Urinary bladder (tissue), 4 donors: ENCODE results near the gene C5orf34. TPM values are rescaled to one million over a fixed set of nuclear protein-coding genes. Genes with fewer than 3 reads are reported as not detected.
"Not testable (repeated sequence)": the region's sequence is repeated elsewhere in the genome, so short reads cannot be mapped to it uniquely, and the experiment has no call there.

Source experiments
- DNase-seq: peaks from one replicate; pipeline ENCODE4 v3.0.0-alpha.2; 2015; ENCODE audit errors: extremely low spot score
- H3K27ac ChIP-seq: one replicate; pipeline ENCODE4 v1.5.1; 2013; ENCODE audit warnings: low read depth, mild to moderate bottlenecking, moderate library complexity
- H3K36me3 ChIP-seq: one replicate; pipeline ENCODE4 v1.6.1; 2013; ENCODE audit warnings: mild to moderate bottlenecking, moderate library complexity; ENCODE audit not compliant: insufficient read depth
- H3K4me1 ChIP-seq: one replicate; pipeline ENCODE4 v1.6.1; 2013; ENCODE audit warnings: mild to moderate bottlenecking, moderate library complexity; ENCODE audit not compliant: insufficient read depth
- H3K4me3 ChIP-seq: one replicate; pipeline ENCODE4 v1.5.1; 2013; ENCODE audit warnings: low read depth, low read length
- WGBS: extraction: QIAGEN DNeasy Blood & Tissue Kit; methylation state at CpG from one replicate; pipeline ENCODE4 v1.1.7; 2013; 5-methylcytosine and 5-hydroxymethylcytosine counted together
- polyA plus RNA-seq: library from polyadenylated mRNA; stranded (reverse); fragments of 200-250 nt; gene quantifications from one replicate; pipeline ENCODE4 v1.2.3, GENCODE V29; 2013
- total RNA-seq: library from RNA; depleted of rRNA; stranded (reverse); fragments of >200 nt; gene quantifications from one replicate; pipeline ENCODE4 v1.2.3, GENCODE V29; 2014
- donor health status: healthy with polysubstance abuse.
- donor health status: healthy.

The C5orf34 gene, protein sequence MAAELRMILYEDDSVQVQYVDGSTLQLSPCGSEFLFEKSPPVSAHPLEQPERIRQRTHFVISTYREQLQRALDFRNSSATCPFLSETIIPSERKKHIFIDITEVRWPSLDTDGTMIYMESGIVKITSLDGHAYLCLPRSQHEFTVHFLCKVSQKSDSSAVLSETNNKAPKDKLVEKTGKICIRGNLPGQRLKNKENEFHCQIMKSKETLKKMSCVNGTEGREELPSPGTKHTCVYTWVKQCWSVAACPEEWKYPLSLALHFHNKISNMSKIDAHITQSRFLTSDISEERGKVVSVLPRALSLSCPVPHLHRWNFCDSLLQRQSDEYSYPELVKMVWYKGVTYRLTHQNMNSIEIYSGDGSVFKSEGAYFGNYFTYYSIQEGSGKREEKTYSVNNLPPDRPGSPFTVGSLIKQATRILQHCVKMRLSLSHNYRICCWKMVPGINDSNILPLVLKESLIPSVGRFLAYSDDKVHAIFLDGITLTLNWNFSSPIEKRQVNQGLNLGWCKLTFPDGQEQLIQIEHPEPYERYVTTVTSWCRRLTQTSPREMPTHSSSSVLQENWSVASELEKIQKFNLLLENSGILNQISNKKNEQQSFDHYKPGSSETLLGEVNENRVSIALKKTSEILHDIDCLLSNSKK
- 9.7 TPM for total RNA-seq
- 3.9 TPM for polyA plus RNA-seq

DNA sequence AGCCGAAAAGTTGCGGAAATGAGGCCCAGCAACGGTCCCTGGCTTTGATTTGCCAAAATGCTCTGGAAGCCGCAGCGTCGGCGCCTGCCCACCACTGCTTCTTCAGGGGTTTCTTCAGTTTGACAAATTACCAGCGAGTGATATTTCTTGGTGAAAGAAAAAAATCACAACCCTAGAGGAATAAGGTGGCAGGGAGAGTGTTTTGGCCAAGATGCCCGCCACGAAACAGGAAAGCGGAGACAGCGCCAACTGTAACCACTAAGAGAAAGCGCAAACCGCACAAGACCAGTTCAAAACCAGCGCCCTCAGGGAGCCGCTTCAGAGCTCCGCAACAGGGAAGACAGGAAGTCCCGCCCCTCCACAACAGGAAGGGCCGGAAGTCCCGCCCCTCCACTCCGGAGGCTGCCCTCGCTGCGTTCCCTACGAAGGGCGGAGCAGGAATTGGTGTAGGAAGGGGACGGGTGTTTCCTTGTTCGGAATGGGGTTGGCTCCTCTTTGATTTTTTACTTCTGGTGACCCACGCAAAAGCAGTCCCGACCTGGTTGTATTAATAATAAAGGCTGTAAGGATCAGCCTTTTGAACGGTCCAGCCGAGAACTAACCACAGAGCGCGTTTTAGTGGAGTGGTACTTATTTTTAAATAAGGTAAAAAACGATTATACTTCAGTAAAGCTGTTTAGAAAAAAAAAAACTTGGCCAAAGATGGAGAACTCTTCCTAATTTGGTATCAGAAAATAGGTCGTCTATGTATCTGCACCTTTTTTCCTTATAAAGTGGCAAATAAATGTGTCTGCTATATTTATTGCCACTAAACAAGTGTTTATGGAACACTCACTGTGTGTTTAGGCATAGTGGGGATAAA lies at the start of gene C5orf34:
TSS of gene C5orf34 (minus strand) at position 333 of the 862 bp plus-strand sequence. CDS start 5,809 bp downstream, outside the sequence.
- under 1% methylated on average over 35 of the region's 35 CpGs for WGBS
- DNase-seq: peak; percentile 93
- no peaks in the 10 kb centered on the region for H3K36me3 ChIP-seq
- no peaks in the 10 kb centered on the region for H3K4me1 ChIP-seq
- peak within 1 kb of the TSS; percentile 59 for H3K4me3 ChIP-seq
- H3K27ac ChIP-seq: peak within 1 kb of the TSS; percentile 86

GRCh38 chr5:43564289-43564850 lies 49.4 kb upstream of the C5orf34 start:
- no peak for DNase-seq
- Histone ChIP-seq H3K4me1 (no peaks in the 10 kb centered on the region), H3K27ac (no peak overlapping the region), H3K4me3 (no peak overlapping the region), H3K36me3 (no peaks in the 10 kb centered on the region)
- WGBS: 56% methylated on average over 5 of the region's 5 CpGs

DNA sequence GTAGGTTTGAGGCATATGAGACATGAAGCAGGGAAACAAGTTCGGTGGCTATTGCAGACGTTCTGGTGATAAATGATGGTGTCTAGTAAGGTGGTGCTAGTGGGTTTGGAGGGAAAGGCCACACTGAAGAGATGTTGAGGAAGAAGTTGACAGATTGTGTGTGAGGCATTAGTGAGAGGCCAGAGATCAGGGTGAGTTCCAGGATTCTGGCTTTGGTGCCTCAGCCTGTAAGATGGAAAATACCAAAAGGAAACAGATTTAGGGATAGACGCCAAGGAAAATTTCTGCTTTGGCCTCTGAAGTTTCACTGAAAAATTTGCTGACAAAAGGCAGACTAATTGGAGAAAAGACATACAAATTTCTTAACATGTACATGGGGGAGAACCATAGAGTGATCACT lies 48.4 kb upstream of the C5orf34 start:
- no peak overlapping the region for H3K4me3 ChIP-seq
- 39% methylated on average over 3 of the region's 3 CpGs for WGBS
- no peak overlapping the region for H3K27ac ChIP-seq
- no peak for DNase-seq
- no peaks in the 10 kb centered on the region for H3K36me3 ChIP-seq
- no peaks in the 10 kb centered on the region for H3K4me1 ChIP-seq

DNA sequence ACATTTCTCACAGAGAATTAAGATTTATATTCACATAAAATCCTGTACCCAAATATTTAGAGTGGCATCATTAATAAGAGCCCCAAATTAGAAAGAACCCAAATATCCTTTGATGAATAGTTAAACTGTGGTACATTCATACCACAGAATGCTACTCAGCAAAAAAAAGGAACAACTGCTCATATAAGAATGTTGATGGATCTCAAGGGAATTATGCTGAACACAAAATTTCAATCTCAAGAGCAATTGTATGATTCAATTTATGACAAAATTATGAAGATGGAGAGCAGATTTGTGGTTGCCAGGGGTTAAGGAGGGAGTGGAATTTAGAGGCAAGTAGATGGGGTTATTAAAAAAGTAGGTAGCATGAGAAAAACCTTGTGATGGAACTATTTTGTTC lies 46.4 kb upstream of the C5orf34 start:
- H3K4me3 ChIP-seq: no peak overlapping the region
- no peak for DNase-seq
- H3K4me1 ChIP-seq: no peaks in the 10 kb centered on the region
- no peaks in the 10 kb centered on the region for H3K36me3 ChIP-seq
- no peak overlapping the region for H3K27ac ChIP-seq

GRCh38 chr5:43560128-43560527 lies 45.2 kb upstream of the C5orf34 start:
- DNase-seq: no peak
- Histone ChIP-seq H3K36me3 (no peaks in the 10 kb centered on the region), H3K27ac (no peak overlapping the region), H3K4me1 (no peaks in the 10 kb centered on the region), H3K4me3 (no peak overlapping the region)
- whole genome bisulfite sequencing: 26% methylated on average over 2 of the region's 2 CpGs

DNA sequence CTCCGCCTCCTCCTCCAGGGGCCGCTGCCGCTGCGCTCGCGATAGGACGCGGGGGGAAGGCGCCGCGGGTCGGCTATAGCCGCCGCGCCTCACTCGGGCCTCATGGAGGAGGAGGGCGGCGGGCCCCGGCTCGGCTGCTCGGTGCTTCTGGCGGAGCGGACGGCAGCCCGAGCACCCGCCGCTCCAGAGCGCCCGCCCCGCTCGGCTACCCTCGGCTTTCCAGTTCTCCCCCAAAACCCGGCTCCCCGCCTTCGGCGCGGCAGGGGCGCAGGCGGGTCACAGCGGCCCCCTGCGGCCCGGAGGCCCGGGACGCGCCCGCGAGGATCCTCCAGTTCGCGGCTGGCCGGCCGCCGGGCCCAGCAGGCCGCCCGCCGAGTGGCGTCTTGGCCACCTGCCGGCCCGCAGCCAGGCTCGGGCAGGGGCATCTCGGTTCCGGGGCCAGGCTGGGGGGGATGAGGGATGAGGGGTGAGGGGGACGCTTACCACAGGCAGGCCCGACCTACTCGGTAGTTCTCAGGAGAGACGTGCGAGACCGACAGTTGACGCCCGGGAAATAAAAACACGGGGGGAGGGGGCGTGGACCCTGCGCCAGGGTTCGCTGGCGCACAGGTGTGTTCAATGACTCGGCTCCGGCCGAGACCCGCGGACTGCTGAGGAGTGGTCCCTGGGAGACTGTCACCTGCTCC lies 42.1 kb upstream of the C5orf34 start, which contains the start of gene PAIP1:
TSS of gene PAIP1 (minus strand) at position 221 of the 686 bp plus-strand sequence. CDS start 231 bp downstream, outside the sequence.
- peak within 1 kb of the TSS; percentile 96 for H3K27ac ChIP-seq
- H3K4me1 ChIP-seq: no peaks in the 10 kb centered on the region
- no peaks in the 10 kb centered on the region for H3K36me3 ChIP-seq
- peak; percentile 64 for DNase-seq
- WGBS: under 1% methylated on average over 79 of the region's 79 CpGs
- H3K4me3 ChIP-seq: peak within 1 kb of the TSS; percentile 91

- not testable (repeated sequence) for H3K4me1 ChIP-seq, DNase-seq, H3K36me3 ChIP-seq
- H3K4me3 ChIP-seq: peak overlapping the region; percentile 91
- WGBS: under 1% methylated on average over 30 of the region's 30 CpGs
- H3K27ac ChIP-seq: peak overlapping the region; percentile 96
Measured at GRCh38 chr5:43556607-43556856, 41.6 kb upstream of the C5orf34 start.

GRCh38 chr5:43555895-43556606 lies 41.1 kb upstream of the C5orf34 start:
- Histone ChIP-seq H3K4me3 (peak overlapping the region; percentile 91), H3K27ac (peak overlapping the region; percentile 96), H3K36me3 (no peaks in the 10 kb centered on the region), H3K4me1 (no peaks in the 10 kb centered on the region)
- WGBS: under 1% methylated on average over 44 of the region's 44 CpGs
- DNase-seq: peak; percentile 21

- H3K27ac ChIP-seq: no peak overlapping the region
- no peak overlapping the region for H3K4me3 ChIP-seq
- no peak for DNase-seq
- H3K4me1 ChIP-seq: no peaks in the 10 kb centered on the region
- H3K36me3 ChIP-seq: no peaks in the 10 kb centered on the region
- WGBS: 86% methylated on average over 1 of the region's 1 CpG
Measured at GRCh38 chr5:43554497-43554896, 39.5 kb upstream of the C5orf34 start.

DNA sequence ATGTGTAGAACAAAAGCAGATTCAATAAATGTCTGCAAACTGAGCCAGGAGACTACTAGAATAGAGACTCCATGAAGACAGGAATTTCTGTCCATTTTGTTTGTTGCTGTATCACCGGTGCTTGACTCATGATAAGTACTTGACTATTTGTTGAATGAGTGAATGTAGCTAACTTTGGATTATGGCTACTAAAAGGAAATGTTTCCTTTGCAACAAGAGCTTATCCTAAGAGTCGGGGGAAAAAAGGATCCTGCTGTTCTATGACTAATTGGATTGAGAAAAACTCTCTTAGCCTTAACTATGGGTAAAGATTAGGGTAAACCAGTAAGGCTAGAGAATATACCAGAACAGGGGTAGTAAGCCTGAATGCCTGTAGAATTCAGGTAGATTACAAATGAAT lies 38.4 kb upstream of the C5orf34 start:
- 87% methylated on average over 2 of the region's 2 CpGs for WGBS
- Histone ChIP-seq H3K4me3 (no peak overlapping the region), H3K27ac (no peak overlapping the region), H3K36me3 (peaks cover under 1% of the 10 kb centered on the region), H3K4me1 (no peaks in the 10 kb centered on the region)
- no peak for DNase-seq

GRCh38 chr5:43551731-43552130 lies 36.8 kb upstream of the C5orf34 start:
- Histone ChIP-seq H3K4me1 (no peaks in the 10 kb centered on the region), H3K4me3 (no peak overlapping the region), H3K27ac (no peak overlapping the region), H3K36me3 (peaks cover 2% of the 10 kb centered on the region)
- 64% methylated on average over 2 of the region's 2 CpGs for WGBS
- DNase-seq: no peak

GRCh38 chr5:43549272-43549671 lies 34.3 kb upstream of the C5orf34 start:
- not testable (repeated sequence) for H3K4me1 ChIP-seq, H3K27ac ChIP-seq, H3K36me3 ChIP-seq, H3K4me3 ChIP-seq, DNase-seq
- WGBS: 95% methylated on average over 8 of the region's 8 CpGs
